ENCODE results near the gene DDX24.

DDX24 gene

DNA sequence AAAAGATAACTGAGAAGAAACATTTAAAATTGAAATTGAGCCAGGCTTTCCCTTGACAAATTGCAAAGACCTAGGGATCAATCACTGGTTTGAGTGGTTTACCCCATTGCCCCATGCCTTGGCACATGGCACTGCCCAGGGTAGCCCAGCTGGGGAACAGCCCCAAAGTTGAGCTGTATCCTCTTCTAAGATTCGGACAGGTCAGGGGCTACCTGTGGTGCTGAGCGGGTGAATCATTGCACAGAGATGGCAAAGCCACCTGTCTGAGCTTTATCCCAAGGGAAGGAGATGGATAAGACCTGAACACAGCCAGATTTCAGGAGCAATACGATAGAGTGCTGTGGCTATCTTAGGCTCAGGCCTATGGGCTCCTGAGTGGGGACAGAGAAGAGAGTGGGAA lies 41.4 kb upstream of the DDX24 start:
- no peak for DNase-seq (ENCODE audit: extremely low spot score)
- TF ChIP-seq, protein P1, sequence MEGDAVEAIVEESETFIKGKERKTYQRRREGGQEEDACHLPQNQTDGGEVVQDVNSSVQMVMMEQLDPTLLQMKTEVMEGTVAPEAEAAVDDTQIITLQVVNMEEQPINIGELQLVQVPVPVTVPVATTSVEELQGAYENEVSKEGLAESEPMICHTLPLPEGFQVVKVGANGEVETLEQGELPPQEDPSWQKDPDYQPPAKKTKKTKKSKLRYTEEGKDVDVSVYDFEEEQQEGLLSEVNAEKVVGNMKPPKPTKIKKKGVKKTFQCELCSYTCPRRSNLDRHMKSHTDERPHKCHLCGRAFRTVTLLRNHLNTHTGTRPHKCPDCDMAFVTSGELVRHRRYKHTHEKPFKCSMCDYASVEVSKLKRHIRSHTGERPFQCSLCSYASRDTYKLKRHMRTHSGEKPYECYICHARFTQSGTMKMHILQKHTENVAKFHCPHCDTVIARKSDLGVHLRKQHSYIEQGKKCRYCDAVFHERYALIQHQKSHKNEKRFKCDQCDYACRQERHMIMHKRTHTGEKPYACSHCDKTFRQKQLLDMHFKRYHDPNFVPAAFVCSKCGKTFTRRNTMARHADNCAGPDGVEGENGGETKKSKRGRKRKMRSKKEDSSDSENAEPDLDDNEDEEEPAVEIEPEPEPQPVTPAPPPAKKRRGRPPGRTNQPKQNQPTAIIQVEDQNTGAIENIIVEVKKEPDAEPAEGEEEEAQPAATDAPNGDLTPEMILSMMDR (IDR thresholded peaks at IDR 0.05; ENCODE audit: control extremely low read depth, extremely low read depth, low read depth, missing control alignments), result no peak
- ChIA-PET CTCF (interaction anchor here (1.0 to 1.4 kb wide), 3 partner anchors 9 to 16 kb away, joined by 3 to 4 read pairs (median 3); no protein-coding TSS in a partner anchor), POLR2A (no interaction called here)

DNA sequence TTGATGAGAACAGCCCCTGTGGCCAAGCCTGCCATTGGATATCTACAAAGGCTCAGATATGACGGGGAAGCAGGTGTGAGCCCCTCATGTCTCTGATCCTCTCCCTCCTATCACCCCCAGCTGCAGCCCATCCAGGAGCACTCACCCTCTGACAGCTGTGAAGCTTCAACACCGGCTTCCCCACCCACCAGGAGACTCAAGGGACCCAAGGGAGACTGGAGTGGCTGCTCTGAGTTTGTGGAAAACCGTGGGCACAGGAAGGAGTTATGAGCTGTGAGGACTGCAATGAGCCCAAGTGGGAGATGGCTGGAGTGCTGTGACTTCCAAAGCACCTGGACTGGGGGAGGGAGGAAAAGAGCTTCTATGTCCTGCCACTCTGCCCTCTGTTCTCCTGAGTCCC lies 40.5 kb upstream of the DDX24 start:
- ChIA-PET POLR2A (no interaction called here), CTCF (interaction anchor here (1.0 kb wide), 2 partner anchors 11 to 15 kb away, joined by 3 to 6 read pairs; no protein-coding TSS in a partner anchor)
- no peak for DNase-seq (ENCODE audit: extremely low spot score)
- TF ChIP-seq, protein P1 (IDR thresholded peaks at IDR 0.05; ENCODE audit: control extremely low read depth, extremely low read depth, low read depth, missing control alignments), result no peak

DNA sequence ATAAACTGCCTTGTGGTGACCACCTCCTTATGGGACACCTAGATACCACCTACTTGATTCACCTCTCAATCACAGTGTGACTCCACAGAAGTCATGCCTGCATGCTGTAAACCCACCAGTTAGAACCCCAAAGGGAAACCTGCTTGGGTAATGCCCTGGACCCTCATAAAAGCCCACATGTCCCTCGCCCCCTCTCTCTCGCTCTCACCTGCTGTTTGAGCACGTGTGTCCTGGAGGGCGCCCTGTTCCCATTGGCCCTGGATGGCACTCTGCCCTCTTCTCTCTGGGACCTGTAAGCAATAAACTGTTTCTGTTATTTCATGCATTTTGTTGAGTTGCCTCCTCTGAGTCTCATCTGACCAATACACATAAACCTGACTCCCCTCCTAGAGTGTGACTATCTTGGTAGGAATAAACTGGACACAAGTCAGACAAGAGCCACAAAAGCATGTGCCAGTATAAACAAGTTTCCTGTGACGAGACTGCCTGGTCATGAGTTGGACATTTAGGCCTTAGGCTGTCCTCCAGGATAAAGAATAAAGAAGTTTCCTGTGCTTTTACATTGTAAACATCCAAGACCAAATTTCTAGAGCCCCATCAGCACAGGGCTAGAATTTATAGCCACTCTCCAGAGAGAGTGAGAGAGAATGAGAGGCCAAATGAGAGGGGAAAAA lies 39.8 kb upstream of the DDX24 start:
- DNase-seq (ENCODE audit: extremely low spot score), result no peak
- CTCF ChIA-PET, result interaction anchor here (1.0 to 1.3 kb wide), 2 partner anchors 11 to 84 kb away, joined by 3 read pairs; no protein-coding TSS in a partner anchor
- POLR2A ChIA-PET, result no interaction called here
- TF ChIP-seq, protein P1 (IDR thresholded peaks at IDR 0.05; ENCODE audit: control extremely low read depth, extremely low read depth, low read depth, missing control alignments), result no peak

DNA sequence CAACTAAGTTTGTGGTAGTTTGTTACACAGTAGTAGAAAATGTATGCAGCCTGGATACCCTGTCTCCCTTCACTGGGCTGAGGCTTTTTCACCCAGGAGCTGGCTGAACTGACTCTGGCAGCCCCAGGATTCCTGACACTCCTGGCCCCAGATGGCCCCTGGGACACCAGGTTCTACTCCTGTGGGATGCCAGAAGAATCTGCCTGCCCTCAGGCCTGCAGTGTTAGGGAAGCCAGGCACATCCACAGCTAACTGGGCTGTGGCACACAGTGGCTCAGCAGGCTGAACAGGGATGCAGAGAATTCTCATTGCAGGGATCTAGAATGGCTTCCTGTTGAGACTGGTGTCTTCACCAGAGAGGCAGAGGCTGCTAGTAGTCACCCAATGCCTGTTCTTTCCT lies 38.1 kb upstream of the DDX24 start:
- TF ChIP-seq, protein P1 (IDR thresholded peaks at IDR 0.05; ENCODE audit: control extremely low read depth, extremely low read depth, low read depth, missing control alignments), result no peak
- ChIA-PET CTCF (no interaction called here), POLR2A (no interaction called here)
- no peak for DNase-seq (ENCODE audit: extremely low spot score)

DNA sequence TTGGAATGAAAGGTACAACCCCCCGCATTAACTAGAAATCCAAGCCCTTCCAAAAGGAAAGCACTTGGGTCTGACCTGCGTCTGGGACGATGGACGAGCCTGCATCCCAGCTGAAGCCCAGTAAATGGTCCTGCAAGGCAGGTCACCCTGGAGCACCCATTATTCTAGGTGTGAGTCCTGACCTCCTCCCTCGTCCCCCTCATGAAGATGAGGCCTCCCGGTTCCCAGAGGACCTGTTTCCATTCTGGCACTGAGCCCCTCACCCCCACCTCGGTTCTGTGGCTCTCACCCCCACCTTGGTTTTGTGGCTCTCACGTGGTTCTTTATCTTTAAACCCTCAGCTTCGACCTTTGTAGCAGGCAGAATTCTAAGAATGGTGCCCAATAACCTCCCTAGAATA lies 36.9 kb upstream of the DDX24 start:
- CTCF ChIA-PET, result interaction anchor here (1.6 kb wide), 1 partner anchor 14 kb away, joined by 6 read pairs; no protein-coding TSS in a partner anchor
- TF ChIP-seq, protein P1 (IDR thresholded peaks at IDR 0.05; ENCODE audit: control extremely low read depth, extremely low read depth, low read depth, missing control alignments), result no peak
- POLR2A ChIA-PET, result no interaction called here
- no peak for DNase-seq (ENCODE audit: extremely low spot score)

DNA sequence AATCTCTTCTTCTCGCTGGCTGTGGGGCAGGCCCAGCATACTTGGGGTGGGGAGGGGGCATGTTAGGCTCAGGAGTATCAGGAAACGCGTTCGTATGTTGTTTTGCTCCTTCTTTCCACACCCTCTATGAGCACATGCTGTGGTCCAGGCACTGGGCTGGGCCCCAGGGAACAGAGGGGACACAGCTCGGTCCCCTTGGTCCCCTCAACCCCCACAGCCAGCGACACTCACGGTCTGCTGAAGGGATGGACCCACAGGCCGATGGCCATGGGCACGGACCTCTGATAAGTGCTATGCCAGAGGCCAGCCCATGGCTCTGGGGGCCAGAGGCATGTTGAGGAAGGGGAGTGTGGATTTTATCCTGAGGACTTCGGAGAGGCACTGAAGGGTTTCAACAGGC lies 35.7 kb upstream of the DDX24 start:
- CTCF ChIA-PET, result no interaction called here
- TF ChIP-seq, protein P1 (IDR thresholded peaks at IDR 0.05; ENCODE audit: control extremely low read depth, extremely low read depth, low read depth, missing control alignments), result no peak
- POLR2A ChIA-PET, result no interaction called here
- no peak for DNase-seq (ENCODE audit: extremely low spot score)

Measured in GM10248 (cell line).